ENCODE results near the gene TMEM168.
"Not testable (repeated sequence)": the region's sequence is repeated elsewhere in the genome, so short reads cannot be mapped to it uniquely, and the experiment has no call there.

Gene TMEM168

GRCh38 chr7:112789817-112790585 lies at the start of gene TMEM168:
TMEM168 (minus strand) TSS chr7:112790393; CDS start chr7:112784825, 5,568 bp downstream.
- no peaks in the 10 kb centered on the region for H3K27me3 ChIP-seq (ENCODE audit: insufficient read depth, low read length)
- H3K27ac ChIP-seq (ENCODE audit: low read depth, low read length): peak within 1 kb of the TSS; percentile 86

GRCh38 chr7:112835928-112836327 lies 45.7 kb upstream of the TMEM168 start:
- H3K27me3 ChIP-seq (ENCODE audit: insufficient read depth, low read length); H2AFZ ChIP-seq (ENCODE audit: low read length, unreplicated experiment); H3K27ac ChIP-seq (ENCODE audit: low read depth, low read length); H3K4me1 ChIP-seq (ENCODE audit: control insufficient read depth, insufficient read depth, low read length, unreplicated experiment); H3K36me3 ChIP-seq (ENCODE audit: insufficient read depth, low read length); H3K79me2 ChIP-seq (ENCODE audit: control insufficient read depth, insufficient read depth, low read length, unreplicated experiment); H3K4me3 ChIP-seq (ENCODE audit: low read depth, low read length): not testable (repeated sequence)

More at GRCh38 chr7:112789817-112790585, at the start of gene TMEM168:
- Histone ChIP-seq H3K36me3 (ENCODE audit: insufficient read depth, low read length) (no peaks in the 10 kb centered on the region), H3K79me2 (ENCODE audit: control insufficient read depth, insufficient read depth, low read length, unreplicated experiment) (peaks cover 30% of the 10 kb centered on the region), H3K4me3 (ENCODE audit: low read depth, low read length) (peak within 1 kb of the TSS; percentile 93), H3K4me1 (ENCODE audit: control insufficient read depth, insufficient read depth, low read length, unreplicated experiment) (peaks cover 7% of the 10 kb centered on the region), H2AFZ (ENCODE audit: low read length, unreplicated experiment) (peak within 1 kb of the TSS; percentile 97)

GRCh38 chr7:112833082-112833481 lies 42.9 kb upstream of the TMEM168 start:
- Histone ChIP-seq H2AFZ (ENCODE audit: low read length, unreplicated experiment) (no peak overlapping the region), H3K4me1 (ENCODE audit: control insufficient read depth, insufficient read depth, low read length, unreplicated experiment) (no peaks in the 10 kb centered on the region), H3K27me3 (ENCODE audit: insufficient read depth, low read length) (no peaks in the 10 kb centered on the region), H3K36me3 (ENCODE audit: insufficient read depth, low read length) (peaks cover 32% of the 10 kb centered on the region), H3K27ac (ENCODE audit: low read depth, low read length) (no peak overlapping the region), H3K79me2 (ENCODE audit: control insufficient read depth, insufficient read depth, low read length, unreplicated experiment) (no peaks in the 10 kb centered on the region), H3K4me3 (ENCODE audit: low read depth, low read length) (no peak overlapping the region)

GRCh38 chr7:112830769-112831168 lies 40.6 kb upstream of the TMEM168 start:
- H2AFZ ChIP-seq (ENCODE audit: low read length, unreplicated experiment): no peak overlapping the region
- H3K4me3 ChIP-seq (ENCODE audit: low read depth, low read length): no peak overlapping the region
- no peaks in the 10 kb centered on the region for H3K4me1 ChIP-seq (ENCODE audit: control insufficient read depth, insufficient read depth, low read length, unreplicated experiment)
- no peaks in the 10 kb centered on the region for H3K79me2 ChIP-seq (ENCODE audit: control insufficient read depth, insufficient read depth, low read length, unreplicated experiment)
- no peaks in the 10 kb centered on the region for H3K27me3 ChIP-seq (ENCODE audit: insufficient read depth, low read length)
- H3K27ac ChIP-seq (ENCODE audit: low read depth, low read length): no peak overlapping the region
- H3K36me3 ChIP-seq (ENCODE audit: insufficient read depth, low read length): peaks cover 36% of the 10 kb centered on the region

GRCh38 chr7:112828696-112829095 lies 38.5 kb upstream of the TMEM168 start:
- no peaks in the 10 kb centered on the region for H3K4me1 ChIP-seq (ENCODE audit: control insufficient read depth, insufficient read depth, low read length, unreplicated experiment)
- no peaks in the 10 kb centered on the region for H3K27me3 ChIP-seq (ENCODE audit: insufficient read depth, low read length)
- no peak overlapping the region for H3K4me3 ChIP-seq (ENCODE audit: low read depth, low read length)
- H2AFZ ChIP-seq (ENCODE audit: low read length, unreplicated experiment): no peak overlapping the region
- no peaks in the 10 kb centered on the region for H3K79me2 ChIP-seq (ENCODE audit: control insufficient read depth, insufficient read depth, low read length, unreplicated experiment)
- peaks cover 41% of the 10 kb centered on the region for H3K36me3 ChIP-seq (ENCODE audit: insufficient read depth, low read length)
- no peak overlapping the region for H3K27ac ChIP-seq (ENCODE audit: low read depth, low read length)

- H3K4me3 ChIP-seq (ENCODE audit: low read depth, low read length): no peak overlapping the region
- no peaks in the 10 kb centered on the region for H3K79me2 ChIP-seq (ENCODE audit: control insufficient read depth, insufficient read depth, low read length, unreplicated experiment)
- H3K27ac ChIP-seq (ENCODE audit: low read depth, low read length): no peak overlapping the region
- H3K4me1 ChIP-seq (ENCODE audit: control insufficient read depth, insufficient read depth, low read length, unreplicated experiment): no peaks in the 10 kb centered on the region
- H2AFZ ChIP-seq (ENCODE audit: low read length, unreplicated experiment): no peak overlapping the region
- no peaks in the 10 kb centered on the region for H3K27me3 ChIP-seq (ENCODE audit: insufficient read depth, low read length)
- peaks cover 13% of the 10 kb centered on the region; the same call in 1 of the 2 replicates for H3K36me3 ChIP-seq (ENCODE audit: insufficient read depth, low read length)
These were observed 31.2 kb upstream of the TMEM168 start for GRCh38 chr7:112821345-112821744.

GRCh38 chr7:112819536-112819935 lies 29.3 kb upstream of the TMEM168 start:
- no peaks in the 10 kb centered on the region for H3K4me1 ChIP-seq (ENCODE audit: control insufficient read depth, insufficient read depth, low read length, unreplicated experiment)
- no peaks in the 10 kb centered on the region for H3K27me3 ChIP-seq (ENCODE audit: insufficient read depth, low read length)
- peaks cover 8% of the 10 kb centered on the region; the same call in 1 of the 2 replicates for H3K36me3 ChIP-seq (ENCODE audit: insufficient read depth, low read length)
- no peak overlapping the region for H3K27ac ChIP-seq (ENCODE audit: low read depth, low read length)
- H2AFZ ChIP-seq (ENCODE audit: low read length, unreplicated experiment): no peak overlapping the region
- H3K79me2 ChIP-seq (ENCODE audit: control insufficient read depth, insufficient read depth, low read length, unreplicated experiment): no peaks in the 10 kb centered on the region
- H3K4me3 ChIP-seq (ENCODE audit: low read depth, low read length): no peak overlapping the region

- Histone ChIP-seq H3K4me1 (ENCODE audit: control insufficient read depth, insufficient read depth, low read length, unreplicated experiment) (no peaks in the 10 kb centered on the region), H3K79me2 (ENCODE audit: control insufficient read depth, insufficient read depth, low read length, unreplicated experiment) (no peaks in the 10 kb centered on the region), H3K4me3 (ENCODE audit: low read depth, low read length) (no peak overlapping the region), H3K36me3 (ENCODE audit: insufficient read depth, low read length) (no peaks in the 10 kb centered on the region), H2AFZ (ENCODE audit: low read length, unreplicated experiment) (no peak overlapping the region), H3K27ac (ENCODE audit: low read depth, low read length) (no peak overlapping the region), H3K27me3 (ENCODE audit: insufficient read depth, low read length) (no peaks in the 10 kb centered on the region)
These were observed 16.0 kb upstream of the TMEM168 start for GRCh38 chr7:112806156-112806555.

GRCh38 chr7:112802406-112802805 lies 12.2 kb upstream of the TMEM168 start:
- no peaks in the 10 kb centered on the region for H3K79me2 ChIP-seq (ENCODE audit: control insufficient read depth, insufficient read depth, low read length, unreplicated experiment)
- no peaks in the 10 kb centered on the region for H3K27me3 ChIP-seq (ENCODE audit: insufficient read depth, low read length)
- no peak overlapping the region for H2AFZ ChIP-seq (ENCODE audit: low read length, unreplicated experiment)

GRCh38 chr7:112800486-112800885 lies 10.3 kb upstream of the TMEM168 start:
- Histone ChIP-seq H3K27ac (ENCODE audit: low read depth, low read length) (no peak overlapping the region), H3K79me2 (ENCODE audit: control insufficient read depth, insufficient read depth, low read length, unreplicated experiment) (no peaks in the 10 kb centered on the region), H3K4me3 (ENCODE audit: low read depth, low read length) (no peak overlapping the region), H3K36me3 (ENCODE audit: insufficient read depth, low read length) (no peaks in the 10 kb centered on the region), H3K4me1 (ENCODE audit: control insufficient read depth, insufficient read depth, low read length, unreplicated experiment) (no peaks in the 10 kb centered on the region), H3K27me3 (ENCODE audit: insufficient read depth, low read length) (no peaks in the 10 kb centered on the region), H2AFZ (ENCODE audit: low read length, unreplicated experiment) (no peak overlapping the region)

More at GRCh38 chr7:112802406-112802805, 12.2 kb upstream of the TMEM168 start:
- Histone ChIP-seq H3K4me3 (ENCODE audit: low read depth, low read length) (no peak overlapping the region), H3K36me3 (ENCODE audit: insufficient read depth, low read length) (no peaks in the 10 kb centered on the region), H3K27ac (ENCODE audit: low read depth, low read length) (no peak overlapping the region), H3K4me1 (ENCODE audit: control insufficient read depth, insufficient read depth, low read length, unreplicated experiment) (no peaks in the 10 kb centered on the region)

- Histone ChIP-seq H3K27me3 (ENCODE audit: insufficient read depth, low read length) (no peaks in the 10 kb centered on the region), H3K27ac (ENCODE audit: low read depth, low read length) (no peak overlapping the region), H3K4me1 (ENCODE audit: control insufficient read depth, insufficient read depth, low read length, unreplicated experiment) (no peaks in the 10 kb centered on the region), H3K4me3 (ENCODE audit: low read depth, low read length) (no peak overlapping the region), H2AFZ (ENCODE audit: low read length, unreplicated experiment) (no peak overlapping the region), H3K79me2 (ENCODE audit: control insufficient read depth, insufficient read depth, low read length, unreplicated experiment) (no peaks in the 10 kb centered on the region), H3K36me3 (ENCODE audit: insufficient read depth, low read length) (no peaks in the 10 kb centered on the region)
These were observed 9.4 kb upstream of the TMEM168 start for GRCh38 chr7:112799448-112800120.

All from ACC112 (cell line).